Astrocyte of the cerebellum (primary cell): Measurements from ENCODE around the gene GNE.

ENCODE experiments used
- DNase-seq: peaks from one replicate; pipeline ENCODE4 v3.0.0-alpha.2; 2011; ENCODE audit warnings: low read depth
- H3K4me3 ChIP-seq: 2 replicates; pipeline ENCODE4 v1.5.1; 2011; ENCODE audit warnings: mild to moderate bottlenecking, low read depth, low read length, moderate library complexity
- CTCF ChIP-seq: IDR thresholded peaks from 2 replicates; pipeline ENCODE4 v1.5.1; 2012; ENCODE audit warnings: low read length, low read depth, moderate library complexity, mild to moderate bottlenecking; ENCODE audit errors: missing control alignments
- in situ Hi-C: cut with HindIII; loops from 2 replicates; pipeline ENCODE4 v1.10.0; 2017; ENCODE audit warnings: low sequenced_read_pairs

Gene GNE

GRCh38 chr9:36293918-36294317, 35.7 kb upstream of the GNE start:
- in situ Hi-C loops, result no loop called here
- no peak for DNase-seq
- H3K4me3 ChIP-seq, result no peak overlapping the region
- TF ChIP-seq CTCF, result no peak

GRCh38 chr9:36293171-36293570, 34.9 kb upstream of the GNE start:
- H3K4me3 ChIP-seq, result no peak overlapping the region
- DNase-seq, result no peak
- in situ Hi-C loops, result no loop called here
- no peak for TF ChIP-seq CTCF

DNA sequence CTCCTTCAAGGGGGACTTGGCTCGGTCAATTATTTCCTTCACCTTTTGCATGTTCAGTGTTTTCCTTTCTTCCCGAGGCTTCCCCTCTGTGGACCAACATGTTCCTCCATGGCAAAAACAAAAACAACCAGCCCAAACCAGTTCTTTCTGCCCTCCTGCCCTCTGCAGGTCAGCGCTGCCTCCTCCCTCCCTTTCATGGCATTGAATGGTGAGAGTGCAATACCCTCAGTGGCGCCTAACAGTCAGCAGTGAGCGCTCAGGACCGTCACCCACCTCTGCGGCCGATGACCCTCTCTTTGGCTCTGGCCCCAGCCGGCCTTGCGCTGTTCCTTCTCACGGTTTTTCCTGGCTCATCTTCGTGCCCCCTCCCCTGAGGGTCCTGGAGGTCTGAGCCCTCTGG, 34.4 kb upstream of the GNE start:
- TF ChIP-seq CTCF, result no peak
- H3K4me3 ChIP-seq, result no peak overlapping the region
- in situ Hi-C loops, result no loop called here
- no peak for DNase-seq

DNA sequence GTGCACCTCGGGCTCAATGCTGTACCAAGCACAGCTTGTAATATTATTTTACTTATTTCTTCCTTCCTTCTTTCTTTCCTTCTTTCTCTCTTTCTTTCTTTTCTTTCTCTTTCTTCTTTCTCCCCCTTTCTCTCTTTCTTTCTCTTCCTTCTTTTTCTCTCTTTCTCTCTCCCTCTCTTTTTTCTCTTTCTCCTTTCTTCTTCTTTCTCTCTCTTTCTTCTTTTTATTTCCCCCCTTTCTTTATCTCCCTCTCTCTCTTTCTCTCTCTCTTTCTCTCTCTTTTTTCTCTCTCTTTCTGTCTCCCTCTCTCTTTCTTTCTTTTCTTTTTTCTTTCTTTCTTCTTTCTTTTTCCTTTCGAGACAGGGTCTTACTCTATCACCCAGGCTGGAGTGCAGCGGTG, 32.7 kb upstream of the GNE start:
- in situ Hi-C loops, result no loop called here
- TF ChIP-seq CTCF, result no peak
- H3K4me3 ChIP-seq, result no peak overlapping the region
- no peak for DNase-seq

GRCh38 chr9:36289836-36290435, 31.7 kb upstream of the GNE start:
- H3K4me3 ChIP-seq, result no peak overlapping the region
- TF ChIP-seq CTCF, result no peak
- no peak for DNase-seq
- in situ Hi-C loops, result loop anchor here (5.0 kb wide), 1 partner anchor 52 kb away; no protein-coding TSS in a partner anchor

DNA sequence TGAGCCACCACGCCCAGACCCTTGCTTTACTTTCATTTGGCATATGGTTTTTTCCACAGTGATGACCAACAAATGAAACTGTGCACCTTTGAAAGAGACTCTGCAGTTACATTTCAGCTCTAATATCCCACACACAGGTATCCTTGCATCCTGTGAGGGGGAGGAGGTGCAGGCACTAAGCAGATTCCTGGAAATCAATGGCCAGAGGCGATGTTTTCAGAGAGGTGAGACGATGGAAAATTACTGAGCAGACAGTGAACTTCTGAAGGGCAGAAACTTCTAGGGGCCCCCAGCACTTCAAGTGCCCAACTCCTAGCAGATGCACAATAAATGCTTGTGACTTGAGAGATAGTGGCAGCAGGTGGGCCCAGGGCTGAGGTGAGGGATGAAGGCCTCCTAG, 29.8 kb upstream of the GNE start:
- in situ Hi-C loops, result loop anchor here (5.0 kb wide), 1 partner anchor 54 kb away; no protein-coding TSS in a partner anchor
- DNase-seq, result no peak
- TF ChIP-seq CTCF, result no peak
- no peak overlapping the region for H3K4me3 ChIP-seq
